Stomach (tissue), 9 donors: Measurements from ENCODE around the gene NTM. TPM values are rescaled to one million over a fixed set of nuclear protein-coding genes. Genes with fewer than 3 reads are reported as not detected.

Experiments
- DNase-seq, 2 donors: peaks; one replicate each; pipeline versions ENCODE4 v3.0.0 to v3.0.0-alpha.2; 2013 to 2019
- H3K27ac ChIP-seq, 5 donors: fragments of 200-600 bp in 4 of 5; sonication (generic) in 4 of 5; one replicate each; pipeline ENCODE4 v1.5.1; 2013 to 2019; ENCODE audit warnings: mild to moderate bottlenecking in 1 of 5, moderate library complexity in 1 of 5
- H3K27me3 ChIP-seq, 3 donors: fragments of 200-600 bp; sonication (generic); one replicate each; pipeline ENCODE4 v1.5.1; 2017 to 2019; ENCODE audit warnings: mixed run types in 1 of 3
- H3K36me3 ChIP-seq, 4 donors: fragments of 200-600 bp; sonication (generic); 1 replicate in 3 of 4; 2 replicates in 1 of 4; pipeline ENCODE4 v1.5.1; 2016 to 2019
- H3K4me1 ChIP-seq, 4 donors: fragments of 200-600 bp; sonication (generic); one replicate each; pipeline ENCODE4 v1.5.1; 2016 to 2019
- H3K4me3 ChIP-seq, 4 donors: fragments of 200-600 bp; sonication (generic) in 3 of 4; one replicate each; pipeline ENCODE4 v1.5.1; 2016 to 2019; ENCODE audit warnings: mild to moderate bottlenecking in 1 of 4
- H3K9me3 ChIP-seq, 4 donors: fragments of 200-600 bp; sonication (generic); one replicate each; pipeline ENCODE4 v1.5.1; 2016 to 2019
- CTCF ChIP-seq, 7 experiments: fragments of 450-650 bp in 4 of 7; fragments of 200-600 bp in 3 of 7; sonication (generic) in 3 of 7; IDR thresholded peaks; one replicate each; pipeline ENCODE4 v1.5.1; 2016 to 2019; ENCODE audit warnings: antibody characterized with exemption in 7 of 7, control low read depth in 2 of 7, mild to moderate bottlenecking in 1 of 7
- EP300 ChIP-seq: sonication (generic); formaldehyde crosslinking; IDR thresholded peaks from one replicate; pipeline ENCODE4 v1.6.1; 2017; ENCODE audit warnings: antibody characterized with exemption
- POLR2A ChIP-seq, 4 donors: fragments of 450-650 bp; IDR thresholded peaks; one replicate each; pipeline ENCODE4 v1.6.1; 2016; ENCODE audit warnings: antibody characterized with exemption in 4 of 4, control low read depth in 2 of 4, mild to moderate bottlenecking in 1 of 4, moderate library complexity in 1 of 4
- POLR2AphosphoS5 ChIP-seq, 3 donors: sonication (generic); formaldehyde crosslinking; IDR thresholded peaks; one replicate each; pipeline ENCODE4 v1.6.1; 2016; ENCODE audit warnings: antibody characterized with exemption in 3 of 3
- WGBS, 5 donors: extraction: QIAGEN DNeasy Blood & Tissue Kit in 3 of 5; methylation state at CpG; one replicate each; pipeline versions ENCODE4 v1.1.5 to v1.1.7; 2013 to 2018; 5-methylcytosine and 5-hydroxymethylcytosine counted together
- intact Hi-C: fragments of 100-400 bp; cut with DNase I; formaldehyde crosslinking; loops from one replicate; pipeline ENCODE4 v1.15.1; 2023; ENCODE audit warnings: low total_unique reads
- polyA plus RNA-seq, 3 donors: library from polyadenylated mRNA; stranded (reverse); fragments of 200-250 nt; gene quantifications; one replicate each; pipeline ENCODE4 v1.2.3, GENCODE V29; 2013
- total RNA-seq, 5 donors: library from RNA; depleted of rRNA; stranded (reverse); fragments of >200 nt; gene quantifications; one replicate each; pipeline versions ENCODE4 v1.1.0 to v1.2.3, GENCODE V29; 2014 to 2016
- donor health status: healthy with polysubstance abuse.
- donor health status: Bipolar disorder and iron deficiency.
- donor health status: healthy.

Gene NTM
- total and polyA plus RNA-seq, 8 donors, result 0.50 to 8.4 (median 1.3) TPM; not detected in 3

DNA sequence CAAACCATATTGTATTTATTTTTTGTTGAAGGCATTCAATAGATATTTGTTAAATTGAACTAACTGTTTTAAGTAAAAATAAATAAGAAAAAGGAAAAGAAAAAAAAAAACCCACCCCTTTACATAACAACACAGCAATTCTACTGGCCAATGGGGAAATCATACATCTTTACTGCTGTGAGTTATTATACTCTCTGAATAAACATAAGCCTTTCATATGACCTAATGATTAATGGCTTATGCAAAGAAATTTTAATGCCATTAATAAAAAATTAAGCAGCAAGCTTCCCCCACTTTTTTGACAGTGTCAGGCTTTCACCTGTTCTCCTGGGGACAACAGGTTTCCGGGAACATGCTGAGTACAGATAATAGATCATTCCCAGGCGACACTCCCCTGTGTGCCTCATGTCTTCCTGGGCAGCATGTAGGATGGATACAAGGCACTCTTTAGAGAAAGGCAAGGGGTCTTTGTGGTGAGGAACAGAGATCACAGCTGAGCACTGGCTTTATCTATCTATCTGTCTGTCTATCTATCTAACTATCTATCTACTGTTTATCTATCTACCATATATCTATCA, 676.0 kb downstream of the NTM start:
- Histone ChIP-seq H3K4me1 (no peaks in the 10 kb centered on the region), H3K27ac (no peak overlapping the region), H3K4me3 (no peak overlapping the region), H3K27me3 (peaks cover 0 to 5% (median 3%) of the 10 kb centered on the region in 3 donors), H3K9me3 (peaks cover 0 to 5% (median 0%) of the 10 kb centered on the region in 4 donors), H3K36me3 (no peaks in the 10 kb centered on the region)
- intact Hi-C loops, result no loop called here
- no peak for DNase-seq
- TF ChIP-seq CTCF (IDR thresholded peaks at IDR 0.05) (no peak), EP300 (no peak)
- 61 to 89% (median 73%) methylated on average over 2 of the region's 2 CpGs for WGBS, 5 donors

GRCh38 chr11:132047167-132047566, 676.8 kb downstream of the NTM start:
- TF ChIP-seq POLR2A (IDR thresholded peaks at IDR 0.05), result no peak
- TF ChIP-seq CTCF (IDR thresholded peaks at IDR 0.05), result no peak
- TF ChIP-seq EP300, result no peak
- TF ChIP-seq POLR2AphosphoS5 (IDR thresholded peaks at IDR 0.05), result no peak
- Histone ChIP-seq H3K4me3 (no peak overlapping the region), H3K27ac (no peak overlapping the region), H3K27me3 (peaks cover 0 to 5% (median 3%) of the 10 kb centered on the region in 3 donors), H3K4me1 (no peaks in the 10 kb centered on the region), H3K9me3 (peaks cover 0 to 5% (median 0%) of the 10 kb centered on the region in 4 donors), H3K36me3 (no peaks in the 10 kb centered on the region)
- intact Hi-C loops, result no loop called here
- no peak for DNase-seq

DNA sequence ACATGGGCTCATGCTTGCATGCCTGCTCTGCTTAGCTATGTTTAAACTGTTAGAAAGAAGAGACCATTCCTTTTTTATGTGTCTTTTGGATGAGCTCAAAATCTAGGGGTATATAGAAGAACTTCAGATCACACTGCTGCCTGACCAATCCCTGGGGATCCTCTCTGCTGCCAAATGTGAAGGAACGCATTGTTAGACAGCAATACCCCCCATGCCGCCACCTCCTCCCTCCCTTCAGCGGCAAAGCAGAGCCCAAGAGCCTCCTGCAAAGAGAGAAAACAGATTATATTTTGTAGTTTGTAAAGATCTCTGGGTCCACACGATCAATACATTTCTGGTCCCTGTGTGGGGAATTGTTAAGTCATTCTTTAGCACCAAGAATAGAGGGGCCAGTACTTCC, 677.6 kb downstream of the NTM start:
- H3K4me3 ChIP-seq, result no peak overlapping the region
- WGBS, 5 donors, result 74 to 86% (median 82%) methylated on average over 4 of the region's 4 CpGs
- no peak for DNase-seq
- peaks cover 0 to 5% (median 0%) of the 10 kb centered on the region in 4 donors for H3K9me3 ChIP-seq
- H3K4me1 ChIP-seq, result no peaks in the 10 kb centered on the region
- no peak overlapping the region for H3K27ac ChIP-seq
- peaks cover 0 to 5% (median 3%) of the 10 kb centered on the region in 3 donors for H3K27me3 ChIP-seq
- intact Hi-C loops, result no loop called here
- no peaks in the 10 kb centered on the region for H3K36me3 ChIP-seq
- TF ChIP-seq POLR2AphosphoS5 (IDR thresholded peaks at IDR 0.05) (no peak), EP300 (no peak), POLR2A (IDR thresholded peaks at IDR 0.05) (no peak), CTCF (IDR thresholded peaks at IDR 0.05) (no peak)

DNA sequence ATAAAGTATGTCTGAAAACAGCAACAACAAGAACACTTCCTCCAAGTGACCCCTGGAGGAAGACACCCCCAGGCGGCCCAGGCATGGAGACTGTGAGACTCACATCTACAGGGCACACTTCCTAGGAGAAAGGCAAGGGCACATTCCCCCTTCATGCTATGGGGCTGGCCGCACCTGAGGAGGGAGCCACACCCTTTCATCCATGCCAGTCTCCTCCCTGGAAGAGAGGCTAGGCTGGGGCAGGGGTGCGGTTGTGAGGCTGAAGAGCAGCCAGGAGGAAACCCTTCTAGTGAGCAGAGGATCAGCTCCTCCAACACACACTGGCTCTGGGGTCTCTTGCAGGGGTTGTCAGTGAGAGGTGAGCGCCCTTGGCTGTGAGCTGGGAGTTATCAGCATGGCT, 678.8 kb downstream of the NTM start:
- intact Hi-C loops, result no loop called here
- H3K4me3 ChIP-seq, result no peak overlapping the region
- H3K4me1 ChIP-seq, result no peaks in the 10 kb centered on the region
- H3K27me3 ChIP-seq, result peaks cover 0 to 6% (median 0%) of the 10 kb centered on the region in 3 donors
- no peak for DNase-seq
- TF ChIP-seq POLR2AphosphoS5 (IDR thresholded peaks at IDR 0.05), result no peak
- no peak for TF ChIP-seq POLR2A (IDR thresholded peaks at IDR 0.05)
- TF ChIP-seq CTCF (IDR thresholded peaks at IDR 0.05), result no peak
- no peak for TF ChIP-seq EP300
- 71 to 81% (median 76%) methylated on average over 4 of the region's 4 CpGs for WGBS, 5 donors
- no peak overlapping the region for H3K27ac ChIP-seq
- H3K9me3 ChIP-seq, result no peaks in the 10 kb centered on the region
- no peaks in the 10 kb centered on the region for H3K36me3 ChIP-seq
